Activated T-cell treated with anti-CD3 and anti-CD28 coated beads for 4 hours (primary cell): ENCODE results near the gene WNT16.
"Not testable (repeated sequence)": the region's sequence is repeated elsewhere in the genome, so short reads cannot be mapped to it uniquely, and the experiment has no call there.

Experiments used
- DNase-seq: peaks from one replicate; pipeline ENCODE4 v3.0.0-alpha.2; 2020

WNT16 gene

GRCh38 chr7:121328508-121329190 lies at the start of gene WNT16:
Gene WNT16, plus strand, starts transcription at chr7:121329000. Its CDS starts 293 bp downstream, at chr7:121329293.
- DNase-seq: no peak

- DNase-seq: no peak
Measured at GRCh38 chr7:121279060-121279620, 49.7 kb upstream of the WNT16 start.

GRCh38 chr7:121279822-121280221 lies 49.0 kb upstream of the WNT16 start:
- no peak for DNase-seq

GRCh38 chr7:121280656-121281055 lies 48.1 kb upstream of the WNT16 start:
- no peak for DNase-seq

- no peak for DNase-seq
Measured at GRCh38 chr7:121282129-121282528, 46.7 kb upstream of the WNT16 start.

- DNase-seq: no peak
Measured at GRCh38 chr7:121285066-121285667, 43.6 kb upstream of the WNT16 start.

- DNase-seq: no peak
Measured at GRCh38 chr7:121286186-121286585, 42.6 kb upstream of the WNT16 start.

- no peak for DNase-seq
Measured at GRCh38 chr7:121286742-121287734, 41.8 kb upstream of the WNT16 start.

- DNase-seq: no peak
Measured at GRCh38 chr7:121288894-121289293, 39.9 kb upstream of the WNT16 start.

GRCh38 chr7:121289930-121290329 lies 38.9 kb upstream of the WNT16 start:
- DNase-seq: not testable (repeated sequence)

- no peak for DNase-seq
Measured at GRCh38 chr7:121294448-121294992, 34.3 kb upstream of the WNT16 start.

- DNase-seq: no peak
Measured at GRCh38 chr7:121297843-121298242, 31.0 kb upstream of the WNT16 start.

- no peak for DNase-seq
Measured at GRCh38 chr7:121298831-121299239, 30.0 kb upstream of the WNT16 start.

GRCh38 chr7:121300685-121301420 lies 27.9 kb upstream of the WNT16 start:
- no peak for DNase-seq

GRCh38 chr7:121301446-121302213 lies 27.2 kb upstream of the WNT16 start:
- no peak for DNase-seq

GRCh38 chr7:121302214-121302745 lies 26.5 kb upstream of the WNT16 start:
- DNase-seq: no peak

- DNase-seq: no peak
Measured at GRCh38 chr7:121303422-121304101, 25.2 kb upstream of the WNT16 start.

- no peak for DNase-seq
Measured at GRCh38 chr7:121304102-121304658, 24.6 kb upstream of the WNT16 start.

- no peak for DNase-seq
Measured at GRCh38 chr7:121305109-121305508, 23.7 kb upstream of the WNT16 start.

GRCh38 chr7:121306565-121306964 lies 22.2 kb upstream of the WNT16 start:
- no peak for DNase-seq
